Peyer's patch (tissue), 4 donors: ENCODE measurements around the gene MED9. TPM values are rescaled to one million over a fixed set of nuclear protein-coding genes. Genes with fewer than 3 reads are reported as not detected.

ENCODE experiments used
- DNase-seq, 3 donors: peaks; one replicate each; pipeline ENCODE4 v3.0.0-alpha.2; 2017 to 2019
- H3K27ac ChIP-seq, 4 donors: fragments of 200-600 bp; sonication (generic); one replicate each; pipeline ENCODE4 v1.5.1; 2016 to 2019
- H3K27me3 ChIP-seq, 2 donors: fragments of 200-600 bp; sonication (generic); one replicate each; pipeline ENCODE4 v1.5.1; 2019
- H3K36me3 ChIP-seq, 3 donors: fragments of 200-600 bp; sonication (generic); one replicate each; pipeline ENCODE4 v1.5.1; 2016 to 2019
- H3K4me1 ChIP-seq, 4 donors: fragments of 200-600 bp; sonication (generic); one replicate each; pipeline ENCODE4 v1.5.1; 2016 to 2019
- H3K4me3 ChIP-seq, 4 donors: fragments of 200-600 bp; sonication (generic); 1 replicate in 3 of 4; 2 replicates in 1 of 4; pipeline ENCODE4 v1.5.1; 2016 to 2019; ENCODE audit warnings: mild to moderate bottlenecking in 1 of 4
- H3K9me3 ChIP-seq, 4 donors: fragments of 200-600 bp; sonication (generic); one replicate each; pipeline ENCODE4 v1.5.1; 2016 to 2019; ENCODE audit warnings: mild to moderate bottlenecking in 1 of 4
- CTCF ChIP-seq, 6 experiments: fragments of 450-650 bp in 4 of 6; fragments of 200-600 bp in 2 of 6; sonication (generic) in 1 of 6; IDR thresholded peaks; one replicate each; pipeline ENCODE4 v1.5.1; 2017 to 2019; ENCODE audit warnings: antibody characterized with exemption in 6 of 6, mild to moderate bottlenecking in 3 of 6, moderate library complexity in 1 of 6
- POLR2A ChIP-seq, 2 donors: fragments of 450-650 bp; IDR thresholded peaks; one replicate each; pipeline ENCODE4 v1.5.1; 2017; ENCODE audit warnings: antibody characterized with exemption in 2 of 2, mild to moderate bottlenecking in 2 of 2, moderate library complexity in 2 of 2
- total RNA-seq, 4 donors: library from RNA; depleted of rRNA; stranded (reverse); fragments of >200 nt; gene quantifications; one replicate each; pipeline ENCODE4 v1.1.0, GENCODE V29; 2016

Gene MED9
- total RNA-seq, 4 donors from 2014 or later: 8.3 to 42.4 (median 19.4) TPM

- peaks cover 0 to 9% (median 0%) of the 10 kb centered on the region in 4 donors for H3K4me1 ChIP-seq
- H3K27ac ChIP-seq: no peak overlapping the region
- no peaks in the 10 kb centered on the region for H3K9me3 ChIP-seq
- DNase-seq: peak in 1 of 3 donors; percentile 52
- no peaks in the 10 kb centered on the region for H3K27me3 ChIP-seq
- no peak overlapping the region for H3K4me3 ChIP-seq
- no peaks in the 10 kb centered on the region for H3K36me3 ChIP-seq
- TF ChIP-seq CTCF (IDR thresholded peaks at IDR 0.05) (no peak), POLR2A (IDR thresholded peaks at IDR 0.05) (no peak)
Measured at GRCh38 chr17:17506181-17506741, 29.5 kb downstream of the MED9 start.

GRCh38 chr17:17506893-17507464 lies 30.2 kb downstream of the MED9 start:
- no peak for TF ChIP-seq POLR2A (IDR thresholded peaks at IDR 0.05)
- no peak for TF ChIP-seq CTCF (IDR thresholded peaks at IDR 0.05)
- H3K9me3 ChIP-seq: no peaks in the 10 kb centered on the region
- peaks cover 0 to 9% (median 0%) of the 10 kb centered on the region in 4 donors for H3K4me1 ChIP-seq
- H3K36me3 ChIP-seq: no peaks in the 10 kb centered on the region
- H3K27me3 ChIP-seq: no peaks in the 10 kb centered on the region
- H3K4me3 ChIP-seq: no peak overlapping the region
- no peak overlapping the region for H3K27ac ChIP-seq
- DNase-seq: peak in 1 of 3 donors; percentile 57

GRCh38 chr17:17507465-17508011 lies 30.7 kb downstream of the MED9 start:
- Histone ChIP-seq H3K27ac (no peak overlapping the region), H3K4me3 (no peak overlapping the region), H3K9me3 (no peaks in the 10 kb centered on the region), H3K4me1 (peaks cover 0 to 9% (median 0%) of the 10 kb centered on the region in 4 donors), H3K36me3 (no peaks in the 10 kb centered on the region), H3K27me3 (no peaks in the 10 kb centered on the region)
- TF ChIP-seq POLR2A (IDR thresholded peaks at IDR 0.05) (no peak), CTCF (IDR thresholded peaks at IDR 0.05) (no peak)
- peak in 1 of 3 donors; percentile 37 for DNase-seq

GRCh38 chr17:17508019-17508535 lies 31.3 kb downstream of the MED9 start:
- TF ChIP-seq CTCF (IDR thresholded peaks at IDR 0.05) (no peak), POLR2A (IDR thresholded peaks at IDR 0.05) (no peak)
- no peak overlapping the region for H3K4me3 ChIP-seq
- DNase-seq: no peak
- peaks cover 0 to 9% (median 0%) of the 10 kb centered on the region in 4 donors for H3K4me1 ChIP-seq
- no peaks in the 10 kb centered on the region for H3K9me3 ChIP-seq
- H3K27me3 ChIP-seq: no peaks in the 10 kb centered on the region
- H3K36me3 ChIP-seq: no peaks in the 10 kb centered on the region
- no peak overlapping the region for H3K27ac ChIP-seq

- H3K27me3 ChIP-seq: no peaks in the 10 kb centered on the region
- H3K4me1 ChIP-seq: peaks cover 0 to 9% (median 0%) of the 10 kb centered on the region in 4 donors
- H3K36me3 ChIP-seq: no peaks in the 10 kb centered on the region
- TF ChIP-seq CTCF (IDR thresholded peaks at IDR 0.05) (no peak), POLR2A (IDR thresholded peaks at IDR 0.05) (no peak)
- no peak overlapping the region for H3K4me3 ChIP-seq
- peak in 1 of 3 donors; percentile 41 for DNase-seq
- H3K9me3 ChIP-seq: no peaks in the 10 kb centered on the region
- no peak overlapping the region for H3K27ac ChIP-seq
Measured at GRCh38 chr17:17508646-17509591, 32.1 kb downstream of the MED9 start.
